Vagina (tissue), 2 donors: ENCODE data around the gene PSG2. TPM values are rescaled to one million over a fixed set of nuclear protein-coding genes. Genes with fewer than 3 reads are reported as not detected.
"Not testable (repeated sequence)": the region's sequence is repeated elsewhere in the genome, so short reads cannot be mapped to it uniquely, and the experiment has no call there.

ENCODE experiments used
- DNase-seq, 2 donors: peaks; one replicate each; pipeline ENCODE4 v3.0.0-alpha.2; 2017; ENCODE audit errors: extremely low spot score in 2 of 2
- H3K27ac ChIP-seq: fragments of 200-600 bp; sonication (generic); one replicate; pipeline ENCODE4 v1.5.1; 2019
- H3K27me3 ChIP-seq: fragments of 200-600 bp; sonication (generic); one replicate; pipeline ENCODE4 v1.5.1; 2019
- H3K36me3 ChIP-seq, 2 donors: fragments of 200-600 bp; sonication (generic); one replicate each; pipeline ENCODE4 v1.5.1; 2017 to 2019
- H3K4me1 ChIP-seq: fragments of 200-600 bp; sonication (generic); one replicate; pipeline ENCODE4 v1.5.1; 2019
- H3K4me3 ChIP-seq, 2 donors: fragments of 200-600 bp; sonication (generic); 1 replicate in 1 of 2; 2 replicates in 1 of 2; pipeline ENCODE4 v1.5.1; 2016 to 2019
- H3K9me3 ChIP-seq: fragments of 200-600 bp; sonication (generic); one replicate; pipeline ENCODE4 v1.5.1; 2019
- POLR2A ChIP-seq, 2 donors: fragments of 450-650 bp; IDR thresholded peaks; one replicate each; pipeline ENCODE4 v1.6.1; 2017; ENCODE audit warnings: antibody characterized with exemption in 2 of 2, mild to moderate bottlenecking in 2 of 2, moderate library complexity in 2 of 2
- POLR2AphosphoS5 ChIP-seq, 2 donors: sonication (generic); formaldehyde crosslinking; IDR thresholded peaks; one replicate each; pipeline ENCODE4 v1.9.0; 2017; ENCODE audit warnings: antibody characterized with exemption in 2 of 2, mild to moderate bottlenecking in 2 of 2, low read depth in 1 of 2; ENCODE audit not compliant: insufficient read depth in 1 of 2
- intact Hi-C: fragments of 100-400 bp; cut with DNase I; formaldehyde crosslinking; loops from one replicate; pipeline ENCODE4 v1.15.1; 2023
- total RNA-seq: library from RNA; depleted of rRNA; stranded (reverse); fragments of >200 nt; gene quantifications from one replicate; pipeline ENCODE4 v1.2.3, GENCODE V29; 2016
- TF ChIP-seq, protein P1 (sequence below), 3 experiments: fragments of 450-650 bp in 2 of 3; fragments of 200-600 bp in 1 of 3; sonication (generic) in 1 of 3; IDR thresholded peaks; one replicate each; pipeline ENCODE4 v1.5.1; 2017 to 2019; ENCODE audit warnings: antibody characterized with exemption in 3 of 3, mild to moderate bottlenecking in 2 of 3, moderate library complexity in 2 of 3

The PSG2 gene
- total RNA-seq, 1 donor from 2014 or later, result not detected

- H3K36me3 ChIP-seq, result no peaks in the 10 kb centered on the region
- no peak for TF ChIP-seq POLR2AphosphoS5 (IDR thresholded peaks at IDR 0.05; ENCODE audit: insufficient read depth in 1 of 2, low read depth in 1 of 2)
- TF ChIP-seq, protein P1, sequence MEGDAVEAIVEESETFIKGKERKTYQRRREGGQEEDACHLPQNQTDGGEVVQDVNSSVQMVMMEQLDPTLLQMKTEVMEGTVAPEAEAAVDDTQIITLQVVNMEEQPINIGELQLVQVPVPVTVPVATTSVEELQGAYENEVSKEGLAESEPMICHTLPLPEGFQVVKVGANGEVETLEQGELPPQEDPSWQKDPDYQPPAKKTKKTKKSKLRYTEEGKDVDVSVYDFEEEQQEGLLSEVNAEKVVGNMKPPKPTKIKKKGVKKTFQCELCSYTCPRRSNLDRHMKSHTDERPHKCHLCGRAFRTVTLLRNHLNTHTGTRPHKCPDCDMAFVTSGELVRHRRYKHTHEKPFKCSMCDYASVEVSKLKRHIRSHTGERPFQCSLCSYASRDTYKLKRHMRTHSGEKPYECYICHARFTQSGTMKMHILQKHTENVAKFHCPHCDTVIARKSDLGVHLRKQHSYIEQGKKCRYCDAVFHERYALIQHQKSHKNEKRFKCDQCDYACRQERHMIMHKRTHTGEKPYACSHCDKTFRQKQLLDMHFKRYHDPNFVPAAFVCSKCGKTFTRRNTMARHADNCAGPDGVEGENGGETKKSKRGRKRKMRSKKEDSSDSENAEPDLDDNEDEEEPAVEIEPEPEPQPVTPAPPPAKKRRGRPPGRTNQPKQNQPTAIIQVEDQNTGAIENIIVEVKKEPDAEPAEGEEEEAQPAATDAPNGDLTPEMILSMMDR (IDR thresholded peaks at IDR 0.05), result no peak
- no peak for TF ChIP-seq POLR2A (IDR thresholded peaks at IDR 0.05)
- H3K9me3 ChIP-seq, result no peaks in the 10 kb centered on the region
- H3K27me3 ChIP-seq, result no peaks in the 10 kb centered on the region
- DNase-seq, result no peak
- H3K4me3 ChIP-seq, result no peak overlapping the region
- H3K4me1 ChIP-seq, result no peaks in the 10 kb centered on the region
- intact Hi-C loops, result no loop called here
- no peak overlapping the region for H3K27ac ChIP-seq
Measured at GRCh38 chr19:43028866-43029265, 53.6 kb downstream of the PSG2 start.

DNA sequence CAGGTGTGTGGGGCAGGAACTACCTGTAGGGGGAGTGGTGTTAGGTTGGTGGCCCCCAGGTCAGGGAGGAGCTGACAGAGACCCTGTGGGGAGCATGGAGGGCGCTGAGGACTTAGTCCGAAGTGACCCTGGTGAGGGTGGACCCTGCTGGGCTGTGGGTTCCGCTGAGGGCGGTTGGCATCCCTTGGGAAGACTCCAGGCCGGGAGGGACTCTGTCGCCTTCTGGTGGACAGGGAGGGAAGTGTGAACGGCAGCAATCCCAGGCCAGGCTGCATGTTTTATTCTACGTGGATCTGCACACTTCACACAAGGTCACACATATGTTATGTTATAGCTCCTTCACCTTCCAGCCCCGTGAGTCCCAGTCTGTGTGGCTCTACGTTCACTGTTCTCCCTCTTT is 54.5 kb downstream of the PSG2 start:
- H3K36me3 ChIP-seq, intact Hi-C loops, H3K9me3 ChIP-seq, H3K27me3 ChIP-seq, H3K27ac ChIP-seq, DNase-seq, H3K4me1 ChIP-seq, H3K4me3 ChIP-seq: not testable (repeated sequence)

- H3K9me3 ChIP-seq, H3K36me3 ChIP-seq, H3K27ac ChIP-seq, DNase-seq, intact Hi-C loops, H3K4me3 ChIP-seq, H3K4me1 ChIP-seq, H3K27me3 ChIP-seq: not testable (repeated sequence)
Measured at GRCh38 chr19:43027061-43027460, 55.4 kb downstream of the PSG2 start.

DNA sequence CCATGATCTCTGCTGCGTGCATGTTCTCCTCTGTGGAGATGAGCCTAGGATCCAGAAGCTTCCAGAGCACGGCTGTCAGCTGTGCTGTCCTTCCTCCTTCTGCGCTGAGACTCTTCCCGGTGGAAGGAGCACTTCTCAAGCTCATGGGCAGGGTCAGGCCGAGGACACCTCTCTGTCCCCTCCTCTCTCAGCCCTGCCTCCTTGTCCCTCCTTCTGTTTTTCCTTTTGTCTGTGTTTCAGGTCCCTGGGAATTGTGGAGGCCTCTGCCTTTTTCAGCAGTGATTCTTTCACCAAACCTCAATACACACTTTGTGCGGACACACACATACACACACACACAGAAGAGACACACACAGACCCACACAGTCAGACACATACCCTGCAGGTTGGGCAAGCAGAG is 56.1 kb downstream of the PSG2 start, which contains the start of gene PSG11:
TSS of gene PSG11 (minus strand) at position 101 of the 400 bp plus-strand sequence. CDS start at position 4, 97 bp downstream.
- H3K9me3 ChIP-seq, intact Hi-C loops, H3K4me1 ChIP-seq, DNase-seq, H3K36me3 ChIP-seq, H3K27ac ChIP-seq, H3K27me3 ChIP-seq, H3K4me3 ChIP-seq: not testable (repeated sequence)

DNA sequence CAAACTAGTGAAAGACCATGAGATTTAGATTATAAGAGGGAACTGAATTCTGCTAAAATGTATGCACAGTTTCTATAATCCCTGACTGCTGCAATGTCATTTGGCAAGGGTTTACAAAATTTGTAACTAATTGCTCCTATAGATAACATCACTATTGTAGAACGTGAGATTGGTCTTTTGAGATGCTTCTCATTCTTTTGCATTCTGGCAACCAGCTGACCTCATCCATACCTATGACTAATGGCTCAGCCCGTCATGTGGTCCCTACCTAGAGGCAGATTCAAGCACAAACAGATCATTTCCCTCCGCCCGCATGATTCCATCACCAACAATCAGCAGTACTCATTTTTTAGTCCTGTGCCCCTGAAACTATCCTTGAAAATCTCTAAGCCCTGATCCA is 60.4 kb downstream of the PSG2 start:
- H3K36me3 ChIP-seq, DNase-seq, intact Hi-C loops, H3K9me3 ChIP-seq, H3K27ac ChIP-seq, H3K4me1 ChIP-seq, H3K27me3 ChIP-seq, H3K4me3 ChIP-seq: not testable (repeated sequence)

DNA sequence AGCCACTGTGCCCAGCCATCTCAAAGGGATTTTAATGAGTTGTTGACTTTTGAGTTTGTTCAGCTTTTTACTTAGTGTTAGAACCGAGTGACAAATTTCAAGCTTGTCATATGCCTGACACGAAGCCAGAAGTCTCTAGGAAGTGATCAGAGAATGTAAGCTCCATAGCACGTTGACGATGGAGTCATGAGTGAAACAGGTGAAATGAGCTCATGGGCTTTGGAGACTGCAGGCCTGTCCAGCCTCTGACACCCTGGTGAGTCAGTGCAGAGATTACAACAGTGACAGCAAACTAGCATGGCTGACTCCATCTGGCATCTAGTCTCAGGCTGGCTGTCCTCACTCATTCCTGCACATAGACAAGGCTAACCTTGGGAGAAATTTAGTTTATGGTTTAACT is 60.9 kb downstream of the PSG2 start:
- DNase-seq, intact Hi-C loops, H3K27me3 ChIP-seq, H3K9me3 ChIP-seq, H3K4me1 ChIP-seq, H3K4me3 ChIP-seq, H3K27ac ChIP-seq, H3K36me3 ChIP-seq: not testable (repeated sequence)

- intact Hi-C loops, H3K27ac ChIP-seq, H3K9me3 ChIP-seq, H3K4me1 ChIP-seq, H3K4me3 ChIP-seq, H3K36me3 ChIP-seq, H3K27me3 ChIP-seq, DNase-seq: not testable (repeated sequence)
Measured at GRCh38 chr19:43019588-43019987, 62.9 kb downstream of the PSG2 start.

Other genes with a start within 250 kb of the PSG2 start
- not detected for gene PSG1, start 203.0 kb downstream of the PSG2 start, total RNA-seq
- not detected for gene PSG6, start 164.8 kb downstream of the PSG2 start, total RNA-seq
- not detected for gene PSG7, start 145.5 kb downstream of the PSG2 start, total RNA-seq
- gene PSG11, start 56.2 kb downstream of the PSG2 start, total RNA-seq, result not detected
- gene PSG5, start 103.8 kb upstream of the PSG2 start, total RNA-seq, result not detected
- gene PSG4, start 122.9 kb upstream of the PSG2 start, total RNA-seq, result 8.3 TPM
- not detected for gene PSG9, start 186.8 kb upstream of the PSG2 start, total RNA-seq